GM12891 (cell line): ENCODE results near the gene PTPN4.

Experiments
- POLR2A ChIP-seq: IDR thresholded peaks from 2 replicates; pipeline ENCODE4 v1.6.1; 2011; ENCODE audit warnings: low read depth, low read length, control low read depth
- POLR2AphosphoS5 ChIP-seq: IDR thresholded peaks from 2 replicates; pipeline ENCODE4 v1.6.1; 2011; ENCODE audit warnings: low read depth, low read length, control low read depth

DNA sequence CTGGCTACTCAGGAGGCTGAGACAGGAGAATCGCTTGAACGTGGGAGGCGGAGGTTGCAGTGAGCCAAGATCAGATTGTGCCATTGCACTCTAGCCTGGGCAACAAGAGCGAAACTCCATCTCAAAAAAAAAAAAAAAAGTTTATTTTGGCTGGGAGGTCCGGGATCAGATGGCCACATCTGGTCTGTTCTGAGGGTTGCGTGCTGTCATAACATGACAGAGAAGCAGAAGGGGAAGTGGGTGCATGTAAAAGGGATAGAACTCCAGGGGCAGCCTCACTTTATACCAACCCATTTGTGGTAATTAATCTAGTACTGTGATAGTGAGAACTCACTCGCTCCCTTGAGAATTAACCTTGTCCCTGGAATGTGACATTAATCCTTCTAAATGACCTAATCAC, 101.2 kb downstream of the PTPN4 start:
- TF ChIP-seq POLR2A (no peak), POLR2AphosphoS5 (no peak)
